Measurements from ENCODE around the gene AKAP13. TPM values are rescaled to one million over a fixed set of nuclear protein-coding genes. Genes with fewer than 3 reads are reported as not detected.

The AKAP13 gene
- total and polyA plus RNA-seq, 3 donors from 2014 or later: 79.5 to 207 (median 187) TPM

DNA sequence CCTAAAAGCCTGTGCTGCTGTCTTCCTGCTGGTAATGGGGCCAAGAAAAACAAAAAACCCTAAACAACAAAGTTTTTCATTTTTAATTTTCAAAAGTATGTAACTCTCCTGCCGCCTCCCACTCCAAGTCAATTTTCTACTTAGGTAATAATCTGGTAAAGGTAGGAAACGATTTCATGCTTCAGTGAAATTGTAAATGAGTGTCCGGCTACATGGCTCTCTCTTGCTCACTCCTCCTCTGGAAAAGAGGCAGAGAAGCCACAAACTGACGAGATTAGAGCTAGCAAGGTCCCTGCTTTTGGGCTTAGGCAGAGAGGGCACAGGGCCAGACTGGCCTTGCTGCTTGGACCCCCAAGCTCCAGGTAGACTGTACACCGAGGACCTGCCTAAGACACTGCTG lies 390.9 kb downstream of the AKAP13 start:
- Histone ChIP-seq H3K27me3 (no peaks in the 10 kb centered on the region), H3K9me3 (no peaks in the 10 kb centered on the region), H3K36me3 (ENCODE audit: low read depth, missing control alignments) (no peaks in the 10 kb centered on the region), H3K4me1 (no peaks in the 10 kb centered on the region), H3K27ac (no peak overlapping the region), H3K4me3 (no peak overlapping the region)
- intact Hi-C loops (cut with DNase I; ENCODE audit: low total_unique reads): no loop called here
- WGBS, 2 donors: 48 to 49% methylated on average over 5 of the region's 5 CpGs
- no peak for DNase-seq
- TF ChIP-seq, protein P1, sequence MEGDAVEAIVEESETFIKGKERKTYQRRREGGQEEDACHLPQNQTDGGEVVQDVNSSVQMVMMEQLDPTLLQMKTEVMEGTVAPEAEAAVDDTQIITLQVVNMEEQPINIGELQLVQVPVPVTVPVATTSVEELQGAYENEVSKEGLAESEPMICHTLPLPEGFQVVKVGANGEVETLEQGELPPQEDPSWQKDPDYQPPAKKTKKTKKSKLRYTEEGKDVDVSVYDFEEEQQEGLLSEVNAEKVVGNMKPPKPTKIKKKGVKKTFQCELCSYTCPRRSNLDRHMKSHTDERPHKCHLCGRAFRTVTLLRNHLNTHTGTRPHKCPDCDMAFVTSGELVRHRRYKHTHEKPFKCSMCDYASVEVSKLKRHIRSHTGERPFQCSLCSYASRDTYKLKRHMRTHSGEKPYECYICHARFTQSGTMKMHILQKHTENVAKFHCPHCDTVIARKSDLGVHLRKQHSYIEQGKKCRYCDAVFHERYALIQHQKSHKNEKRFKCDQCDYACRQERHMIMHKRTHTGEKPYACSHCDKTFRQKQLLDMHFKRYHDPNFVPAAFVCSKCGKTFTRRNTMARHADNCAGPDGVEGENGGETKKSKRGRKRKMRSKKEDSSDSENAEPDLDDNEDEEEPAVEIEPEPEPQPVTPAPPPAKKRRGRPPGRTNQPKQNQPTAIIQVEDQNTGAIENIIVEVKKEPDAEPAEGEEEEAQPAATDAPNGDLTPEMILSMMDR (IDR thresholded peaks at IDR 0.05): no peak
- no peak for TF ChIP-seq POLR2A (IDR thresholded peaks at IDR 0.05)

DNA sequence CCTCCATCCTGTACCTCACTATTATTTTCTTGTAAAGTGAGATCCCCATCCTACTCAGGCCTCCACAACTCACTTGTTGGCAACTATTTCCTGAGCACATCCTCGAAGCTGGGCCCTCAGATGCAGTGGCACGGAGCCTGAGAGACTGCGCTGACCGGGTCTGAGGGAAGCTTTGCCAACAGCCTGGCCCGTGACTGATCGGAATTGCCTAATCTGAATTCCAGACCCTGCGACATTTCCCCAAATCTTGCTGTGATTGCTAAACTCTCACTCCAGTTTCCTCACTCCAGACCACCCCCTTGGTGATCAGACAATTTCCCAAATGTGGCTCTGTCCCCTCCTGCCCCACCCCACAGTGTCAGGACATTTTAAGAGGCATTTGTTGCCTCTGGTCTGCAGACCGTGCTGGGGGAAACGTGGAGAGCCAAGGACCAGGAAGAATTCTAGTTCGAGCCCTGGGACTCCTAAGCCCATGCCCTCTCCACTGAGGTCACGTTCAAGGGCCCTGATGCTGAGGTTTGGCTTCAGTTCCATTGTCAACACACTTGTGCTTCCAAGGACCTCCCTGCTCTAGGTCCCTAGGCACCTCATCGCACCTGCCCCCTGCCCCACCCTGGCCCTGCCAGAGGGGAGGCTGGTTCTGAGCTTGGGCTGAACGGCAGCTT lies 391.5 kb downstream of the AKAP13 start:
- no peak for TF ChIP-seq POLR2A (IDR thresholded peaks at IDR 0.05)
- TF ChIP-seq, protein P1 (IDR thresholded peaks at IDR 0.05): no peak
- H3K27ac ChIP-seq: no peak overlapping the region
- H3K4me1 ChIP-seq: no peaks in the 10 kb centered on the region
- 53 to 74% methylated on average over 11 to 13 of the region's 13 CpGs for whole genome bisulfite sequencing, 2 donors
- no peaks in the 10 kb centered on the region for H3K27me3 ChIP-seq
- intact Hi-C loops (cut with DNase I; ENCODE audit: low total_unique reads): no loop called here
- no peaks in the 10 kb centered on the region for H3K36me3 ChIP-seq (ENCODE audit: low read depth, missing control alignments)
- no peak overlapping the region for H3K4me3 ChIP-seq
- H3K9me3 ChIP-seq: no peaks in the 10 kb centered on the region
- DNase-seq: no peak

DNA sequence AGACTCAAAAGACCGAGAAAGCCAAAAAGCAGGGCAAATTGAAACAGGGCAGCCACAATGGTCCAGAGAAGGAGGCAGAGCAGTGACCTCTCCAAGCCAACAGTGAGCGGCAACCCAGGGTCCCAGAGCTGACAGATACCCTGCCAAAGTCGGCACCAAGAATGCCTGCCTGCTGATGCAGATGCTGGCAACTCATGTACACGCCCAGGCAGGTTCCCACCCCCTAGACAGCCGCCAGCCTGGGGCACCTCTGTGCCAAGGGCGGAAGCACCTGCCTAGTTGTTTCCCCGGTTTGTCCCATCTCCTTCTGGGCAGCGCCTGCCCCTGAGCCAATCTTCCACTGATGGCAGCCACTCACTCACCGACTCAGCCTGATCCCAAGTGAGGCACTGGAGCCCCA lies 392.3 kb downstream of the AKAP13 start:
- Histone ChIP-seq H3K36me3 (ENCODE audit: low read depth, missing control alignments) (no peaks in the 10 kb centered on the region), H3K4me1 (peaks cover 4% of the 10 kb centered on the region), H3K27me3 (no peaks in the 10 kb centered on the region), H3K4me3 (no peak overlapping the region), H3K27ac (no peak overlapping the region), H3K9me3 (no peaks in the 10 kb centered on the region)
- TF ChIP-seq POLR2A (IDR thresholded peaks at IDR 0.05): no peak
- TF ChIP-seq, protein P1 (IDR thresholded peaks at IDR 0.05): no peak
- intact Hi-C loops (cut with DNase I; ENCODE audit: low total_unique reads): no loop called here
- DNase-seq: no peak
- 91 to 96% methylated on average over 9 of the region's 9 CpGs for WGBS, 2 donors

DNA sequence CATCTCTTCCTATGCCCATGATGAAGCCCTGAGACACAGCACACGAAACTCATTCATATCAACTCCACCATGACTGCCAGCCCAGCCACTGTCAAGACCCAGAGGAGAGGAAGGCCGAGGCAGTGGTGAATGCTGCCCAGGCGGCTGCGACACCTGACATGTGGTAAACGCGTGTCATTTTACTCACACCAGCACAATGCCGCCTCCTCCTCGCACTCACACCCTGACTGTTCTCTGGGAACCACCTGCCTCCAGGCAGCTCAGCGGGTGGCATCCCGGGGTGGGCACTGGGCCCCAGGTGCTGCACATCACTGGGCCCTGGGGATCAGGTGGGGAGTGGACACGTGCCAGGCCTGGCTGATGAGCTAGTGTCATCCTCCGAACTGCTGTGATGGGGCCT lies 392.8 kb downstream of the AKAP13 start:
- no peak for DNase-seq
- Histone ChIP-seq H3K27ac (no peak overlapping the region), H3K4me3 (no peak overlapping the region), H3K27me3 (no peaks in the 10 kb centered on the region), H3K4me1 (peaks cover 4% of the 10 kb centered on the region), H3K36me3 (ENCODE audit: low read depth, missing control alignments) (no peaks in the 10 kb centered on the region), H3K9me3 (no peaks in the 10 kb centered on the region)
- intact Hi-C loops (cut with DNase I; ENCODE audit: low total_unique reads): no loop called here
- 92 to 98% methylated on average over 10 to 12 of the region's 12 CpGs for WGBS, 2 donors
- no peak for TF ChIP-seq POLR2A (IDR thresholded peaks at IDR 0.05)
- TF ChIP-seq, protein P1 (IDR thresholded peaks at IDR 0.05): no peak

DNA sequence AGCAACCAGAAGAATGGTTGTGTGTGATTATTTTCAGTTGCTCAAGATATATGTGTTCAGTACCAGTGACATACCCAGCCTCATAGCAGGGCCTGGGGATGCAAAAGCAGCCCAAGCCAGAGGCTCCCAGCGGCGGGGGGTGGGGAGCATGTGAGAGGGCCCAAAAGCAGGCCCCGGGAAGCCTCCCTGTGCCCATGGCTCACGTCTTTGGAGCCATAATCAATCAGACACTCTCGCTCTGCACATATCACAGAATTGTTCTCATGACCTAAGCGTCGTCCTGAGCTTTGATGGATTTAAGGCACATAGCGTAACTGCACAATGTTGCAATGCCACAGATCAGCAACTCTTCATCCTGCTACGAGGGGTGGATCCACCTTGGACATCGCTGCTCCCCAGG lies 393.6 kb downstream of the AKAP13 start:
- intact Hi-C loops (cut with DNase I; ENCODE audit: low total_unique reads): no loop called here
- no peak for DNase-seq
- no peaks in the 10 kb centered on the region for H3K36me3 ChIP-seq (ENCODE audit: low read depth, missing control alignments)
- no peaks in the 10 kb centered on the region for H3K27me3 ChIP-seq
- no peak overlapping the region for H3K4me3 ChIP-seq
- TF ChIP-seq POLR2A (IDR thresholded peaks at IDR 0.05): no peak
- TF ChIP-seq, protein P1 (IDR thresholded peaks at IDR 0.05): no peak
- peaks cover 9% of the 10 kb centered on the region for H3K4me1 ChIP-seq
- H3K27ac ChIP-seq: no peak overlapping the region
- no peaks in the 10 kb centered on the region for H3K9me3 ChIP-seq
- 82 to 88% methylated on average over 8 to 10 of the region's 10 CpGs for WGBS, 2 donors

All from testis (tissue), 3 donors.